ENCODE results near the gene ORAI3.

Gene ORAI3

DNA sequence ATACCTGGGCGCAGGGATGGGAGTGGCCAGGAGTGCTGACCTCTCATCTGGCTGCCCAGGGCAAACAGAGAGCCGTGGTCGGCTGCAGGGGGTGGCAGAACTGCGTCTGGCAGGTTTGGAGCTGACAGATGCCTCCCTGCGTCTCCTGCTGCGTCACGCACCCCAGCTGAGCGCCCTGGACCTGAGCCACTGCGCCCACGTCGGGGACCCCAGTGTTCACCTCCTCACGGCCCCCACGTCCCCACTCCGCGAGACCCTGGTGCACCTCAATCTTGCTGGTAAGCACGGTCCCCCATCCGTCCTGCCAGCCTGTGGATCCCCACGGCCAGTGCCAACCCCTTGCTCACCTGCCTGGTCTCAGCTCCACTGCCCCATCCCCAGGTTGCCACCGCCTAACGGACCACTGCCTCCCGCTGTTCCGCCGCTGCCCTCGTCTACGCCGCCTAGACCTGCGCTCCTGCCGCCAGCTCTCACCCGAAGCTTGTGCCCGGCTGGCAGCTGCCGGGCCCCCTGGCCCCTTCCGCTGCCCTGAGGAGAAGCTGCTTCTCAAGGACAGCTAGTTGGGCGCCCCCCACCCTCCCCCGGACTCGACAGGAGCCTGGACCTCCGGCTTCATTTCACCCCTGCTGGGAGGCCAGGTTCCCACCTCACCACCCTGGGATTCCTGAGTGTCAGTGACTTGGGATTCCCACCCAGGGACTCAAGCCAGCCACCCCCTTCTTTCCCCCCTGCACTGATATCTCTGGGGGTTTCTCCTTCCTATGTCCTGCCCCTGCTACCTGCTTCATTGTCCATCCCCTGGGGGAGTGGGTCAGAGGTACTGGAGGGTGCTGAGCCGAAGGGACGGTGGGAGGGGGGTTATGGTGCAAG, 2.0 kb upstream of the ORAI3 start:
- no peak for DNase-seq (ENCODE audit: low read depth in 1 of 2, low spot score in 1 of 2)

DNA sequence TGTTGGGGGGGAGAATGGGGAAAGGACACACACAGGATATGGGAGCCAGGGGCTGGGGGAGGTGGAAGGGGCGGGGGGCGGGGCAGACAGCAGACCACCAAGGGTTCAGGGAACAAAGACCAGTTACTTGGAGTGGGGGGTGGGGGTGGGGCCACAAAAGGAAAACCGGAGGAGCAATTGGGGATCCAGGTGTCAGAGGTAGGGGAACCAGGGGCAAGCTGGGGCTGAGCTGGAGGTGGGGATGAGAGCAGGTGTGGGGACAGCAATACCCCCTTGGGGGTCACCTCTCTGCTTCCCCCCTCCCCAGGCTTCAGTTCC, 1.4 kb upstream of the ORAI3 start:
- DNase-seq (ENCODE audit: low read depth in 1 of 2, low spot score in 1 of 2), result no peak

DNA sequence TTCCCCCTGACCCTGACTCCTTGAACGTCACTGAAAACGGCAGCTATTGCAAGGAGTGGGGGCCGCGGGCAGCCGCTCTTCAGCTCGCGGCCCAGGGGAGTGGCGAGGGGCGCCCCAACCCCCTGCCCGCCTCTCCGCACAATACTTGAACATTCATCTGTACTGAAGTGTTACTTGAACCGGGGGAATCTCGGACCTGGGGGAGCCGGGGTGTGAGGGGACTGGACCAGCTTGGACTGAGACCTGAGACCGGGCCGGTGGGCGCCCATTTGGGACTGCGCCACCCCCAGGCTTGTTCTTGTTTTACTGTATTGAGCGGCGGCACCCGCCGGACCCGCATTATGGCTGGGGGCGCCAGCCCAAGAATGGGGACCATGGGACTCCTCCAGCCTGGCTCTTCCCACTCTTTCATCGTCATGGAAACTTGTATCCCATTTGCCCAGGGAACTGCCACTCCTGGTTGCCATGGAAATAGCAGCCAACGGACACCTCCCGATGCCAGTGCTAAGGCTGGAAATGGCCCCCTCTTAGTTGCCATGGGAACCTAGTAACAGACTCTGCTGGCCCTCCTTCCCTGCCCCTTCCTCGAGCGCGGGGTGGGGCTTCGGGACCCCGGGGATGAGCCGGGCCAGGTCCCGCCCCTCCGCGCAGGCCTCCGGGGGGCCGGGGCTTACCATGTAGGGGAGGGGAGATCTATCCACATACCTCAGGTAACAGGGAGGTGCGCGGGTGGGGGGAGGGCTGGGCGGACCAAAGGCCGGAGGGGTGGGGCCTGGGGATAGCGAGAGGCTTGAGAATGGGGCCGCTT, 805 bp upstream of the ORAI3 start:
- no peak for DNase-seq (ENCODE audit: low read depth in 1 of 2, low spot score in 1 of 2)

DNA sequence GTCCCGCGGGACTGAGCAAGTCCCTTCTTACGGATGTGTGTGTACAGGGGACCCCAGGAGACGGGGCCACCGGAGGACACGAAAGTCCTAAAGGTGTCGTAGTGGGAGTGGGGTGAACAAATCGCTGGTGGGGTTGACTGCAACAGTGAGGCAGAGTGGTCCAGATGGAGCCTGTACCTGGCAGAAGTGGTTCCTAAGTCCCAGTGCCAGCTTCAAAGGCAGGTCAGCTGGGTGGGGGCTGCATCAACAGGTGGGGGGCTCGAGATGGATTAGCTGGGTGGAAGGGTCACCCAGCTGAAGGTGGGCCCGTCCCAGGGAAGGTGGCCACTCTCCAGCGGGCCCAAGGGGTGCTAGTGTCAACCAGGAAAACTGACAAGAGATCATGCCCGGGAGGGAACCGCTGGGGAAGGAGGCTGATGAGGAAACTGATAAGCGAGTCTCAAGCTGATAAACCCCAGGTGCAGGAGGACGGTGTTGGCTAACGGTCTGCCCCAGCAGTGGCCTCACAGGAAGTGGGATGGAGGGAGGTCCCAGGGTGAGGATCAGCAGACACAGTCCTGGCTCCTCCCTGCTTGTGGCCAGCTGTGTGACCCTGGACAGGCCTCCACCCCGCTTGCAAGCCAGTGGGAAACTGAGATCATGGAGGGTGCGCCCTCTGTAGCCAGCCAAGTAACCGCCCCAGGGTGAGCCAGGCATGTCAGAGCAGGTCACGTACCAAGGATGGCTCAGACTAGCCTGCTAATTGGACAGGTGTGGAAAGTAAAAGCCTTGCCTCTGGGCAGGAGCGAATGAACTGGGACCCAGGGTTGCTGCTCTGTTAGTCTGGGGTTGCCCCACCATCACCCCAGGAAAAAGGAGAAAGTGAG, 1.0 kb downstream of the ORAI3 start:
- DNase-seq (ENCODE audit: low read depth in 1 of 2, low spot score in 1 of 2), result no peak

DNA sequence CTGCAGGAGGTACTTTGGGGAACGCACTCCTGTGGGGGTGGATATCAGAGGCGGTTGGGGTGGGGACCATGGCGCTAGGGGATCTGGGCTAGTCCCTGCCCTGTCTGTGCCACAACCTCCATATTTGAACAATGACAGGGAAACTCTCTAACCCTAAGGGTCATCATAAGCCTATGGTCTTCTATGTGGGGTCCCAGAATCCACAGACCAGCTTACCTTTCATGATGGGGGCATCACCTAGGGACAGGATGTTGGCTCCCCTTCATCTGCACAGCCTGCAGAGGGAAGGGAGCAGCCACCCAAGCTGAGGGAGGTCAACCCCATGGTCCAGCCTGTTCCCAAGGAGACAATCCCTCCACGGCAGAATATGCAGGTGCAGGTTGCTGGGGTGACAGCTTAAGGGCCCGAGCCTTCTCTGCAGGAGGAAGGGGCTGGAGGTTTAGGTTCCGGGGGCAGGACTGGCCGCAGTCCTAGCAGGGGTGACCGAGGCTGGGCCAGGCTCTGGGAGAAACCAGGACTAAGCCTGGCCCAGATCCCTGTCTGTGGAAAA, 1.7 kb downstream of the ORAI3 start:
- DNase-seq (ENCODE audit: low read depth in 1 of 2, low spot score in 1 of 2), result no peak

DNA sequence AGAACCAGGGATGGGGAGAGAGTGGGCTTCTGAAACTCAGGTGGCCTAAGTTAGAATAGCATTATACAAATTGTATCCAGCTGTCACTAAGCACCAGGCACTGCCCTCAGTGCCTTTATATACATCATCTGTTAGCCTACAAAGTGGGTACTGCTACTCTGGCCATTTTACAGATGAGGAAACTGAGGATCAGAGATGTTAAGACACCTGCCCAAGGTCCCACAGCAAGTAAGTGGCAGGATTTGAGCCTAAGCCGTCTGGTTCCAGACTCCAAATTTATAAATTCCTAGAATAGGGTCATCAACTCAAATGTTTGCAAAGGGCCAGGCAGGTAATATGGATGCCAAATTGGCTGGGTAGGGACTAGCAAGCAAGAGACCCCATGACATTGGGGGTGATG, 2.3 kb downstream of the ORAI3 start:
- DNase-seq (ENCODE audit: low read depth in 1 of 2, low spot score in 1 of 2), result no peak

DNA sequence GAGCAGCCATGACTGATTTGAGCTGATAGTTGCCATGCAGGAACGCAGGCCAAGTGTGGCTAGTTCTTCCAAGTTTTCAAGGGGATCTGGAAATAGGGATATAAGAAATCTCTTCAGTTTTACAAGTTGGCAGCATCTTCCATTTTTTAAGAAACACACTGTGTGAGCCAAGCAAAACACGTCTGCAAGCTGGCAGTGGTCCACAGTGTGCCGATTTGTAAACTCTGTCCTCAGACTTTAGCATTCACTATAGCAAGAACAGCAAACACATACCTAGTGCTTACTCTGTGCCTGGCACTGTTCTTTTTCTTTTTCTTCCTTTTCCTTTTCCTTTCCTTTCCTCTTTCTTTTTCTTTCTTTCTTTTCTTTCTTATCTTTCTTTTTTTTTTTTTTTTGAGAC, 2.9 kb downstream of the ORAI3 start:
- DNase-seq (ENCODE audit: low read depth in 1 of 2, low spot score in 1 of 2), result no peak

DNA sequence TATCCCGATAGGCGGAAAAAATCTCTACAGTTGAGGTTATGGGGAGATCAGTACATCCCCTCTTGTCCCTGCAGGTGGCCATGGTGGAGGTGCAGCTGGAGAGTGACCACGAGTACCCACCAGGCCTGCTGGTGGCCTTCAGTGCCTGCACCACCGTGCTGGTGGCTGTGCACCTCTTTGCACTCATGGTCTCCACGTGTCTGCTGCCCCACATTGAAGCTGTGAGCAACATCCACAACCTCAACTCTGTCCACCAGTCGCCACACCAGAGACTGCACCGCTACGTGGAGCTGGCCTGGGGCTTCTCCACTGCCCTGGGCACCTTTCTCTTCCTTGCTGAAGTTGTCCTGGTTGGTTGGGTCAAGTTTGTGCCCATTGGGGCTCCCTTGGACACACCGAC, 4.2 kb downstream of the ORAI3 start:
- no peak for DNase-seq (ENCODE audit: low read depth in 1 of 2, low spot score in 1 of 2)

DNA sequence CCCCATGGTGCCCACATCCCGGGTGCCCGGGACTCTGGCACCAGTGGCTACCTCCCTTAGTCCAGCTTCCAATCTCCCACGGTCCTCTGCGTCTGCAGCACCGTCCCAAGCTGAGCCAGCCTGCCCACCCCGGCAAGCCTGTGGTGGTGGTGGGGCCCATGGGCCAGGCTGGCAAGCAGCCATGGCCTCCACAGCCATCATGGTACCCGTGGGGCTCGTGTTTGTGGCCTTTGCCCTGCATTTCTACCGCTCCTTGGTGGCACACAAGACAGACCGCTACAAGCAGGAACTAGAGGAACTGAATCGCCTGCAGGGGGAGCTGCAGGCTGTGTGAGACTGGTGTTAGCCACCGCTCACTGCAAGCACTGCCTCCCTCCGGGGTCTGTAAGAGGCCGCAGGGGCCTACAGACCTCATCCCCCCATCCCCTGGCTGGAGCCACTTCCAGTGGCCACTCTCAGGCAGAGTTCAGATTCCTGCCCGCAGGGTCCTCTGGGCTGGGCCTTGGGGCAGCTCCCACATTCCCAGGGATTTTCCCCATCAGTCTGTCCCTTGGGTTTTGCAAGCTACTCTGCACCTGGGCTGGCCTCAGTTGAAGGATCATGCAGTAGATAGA, 4.8 kb downstream of the ORAI3 start:
- peak; percentile 14 to 50 for DNase-seq (ENCODE audit: low read depth in 1 of 2, low spot score in 1 of 2)

DNA sequence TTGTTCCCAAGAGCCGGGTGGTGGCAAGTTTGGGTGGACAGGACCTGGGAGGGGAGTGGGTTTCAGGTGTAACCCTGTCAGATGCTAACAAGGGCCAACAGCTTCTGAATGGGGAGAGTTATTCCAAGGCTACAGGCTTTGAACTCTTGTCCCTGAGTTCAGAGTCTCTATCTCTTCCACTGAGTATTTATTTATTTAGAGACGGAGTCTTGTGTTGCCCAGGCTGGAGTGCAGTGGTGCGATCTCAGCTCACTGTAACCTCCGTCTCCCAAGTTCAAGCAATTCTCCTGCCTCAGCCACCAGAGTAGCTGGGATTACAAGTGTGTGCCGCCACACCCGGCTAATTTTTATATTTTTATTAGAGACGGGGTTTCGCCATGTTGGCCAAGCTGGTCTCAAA, 6.1 kb downstream of the ORAI3 start:
- DNase-seq (ENCODE audit: low read depth in 1 of 2, low spot score in 1 of 2), result no peak

DNA sequence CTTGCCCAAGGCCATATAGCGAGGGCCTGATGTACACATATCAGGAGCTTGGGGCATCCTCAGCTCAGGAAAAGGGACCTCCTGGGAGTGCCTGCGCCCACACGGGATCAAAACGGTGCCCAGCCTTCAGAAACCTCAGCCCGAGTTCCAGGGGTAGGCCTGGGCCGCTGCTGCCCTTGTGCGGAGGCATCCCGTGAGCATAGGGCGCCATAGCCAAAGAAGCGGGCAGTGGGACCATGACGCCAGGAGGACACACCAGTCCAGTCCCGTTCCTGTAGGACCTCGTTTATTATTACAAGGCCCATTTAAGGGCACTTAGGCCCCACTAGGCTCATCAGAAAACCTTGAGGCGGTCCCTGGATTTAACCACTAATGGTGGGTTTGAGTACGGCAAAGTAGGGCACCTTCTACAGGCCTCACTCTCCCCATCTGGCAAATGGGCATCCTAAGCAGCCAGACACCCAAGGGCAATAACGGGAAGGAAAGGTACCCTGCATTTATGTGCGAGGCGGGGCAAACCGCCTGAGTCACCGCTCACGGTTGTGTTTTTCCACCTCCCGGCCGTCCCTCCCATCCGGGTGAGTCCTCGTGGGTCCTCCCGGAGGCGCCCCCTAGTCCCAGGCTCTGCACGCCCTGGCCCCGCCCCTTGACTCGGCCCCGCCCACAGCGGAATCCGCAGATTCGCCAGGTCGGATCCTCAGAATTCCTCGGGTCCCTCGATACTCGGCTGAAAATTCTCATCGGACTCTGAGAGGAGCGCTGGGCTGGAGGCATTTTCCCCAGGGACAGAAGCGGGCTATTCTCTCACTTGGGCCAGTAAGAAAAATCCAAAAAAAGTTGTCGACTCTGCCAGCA, 8.0 kb downstream of the ORAI3 start:
- peak; percentile 79 to 88 for DNase-seq (ENCODE audit: low read depth in 1 of 2, low spot score in 1 of 2)

DNA sequence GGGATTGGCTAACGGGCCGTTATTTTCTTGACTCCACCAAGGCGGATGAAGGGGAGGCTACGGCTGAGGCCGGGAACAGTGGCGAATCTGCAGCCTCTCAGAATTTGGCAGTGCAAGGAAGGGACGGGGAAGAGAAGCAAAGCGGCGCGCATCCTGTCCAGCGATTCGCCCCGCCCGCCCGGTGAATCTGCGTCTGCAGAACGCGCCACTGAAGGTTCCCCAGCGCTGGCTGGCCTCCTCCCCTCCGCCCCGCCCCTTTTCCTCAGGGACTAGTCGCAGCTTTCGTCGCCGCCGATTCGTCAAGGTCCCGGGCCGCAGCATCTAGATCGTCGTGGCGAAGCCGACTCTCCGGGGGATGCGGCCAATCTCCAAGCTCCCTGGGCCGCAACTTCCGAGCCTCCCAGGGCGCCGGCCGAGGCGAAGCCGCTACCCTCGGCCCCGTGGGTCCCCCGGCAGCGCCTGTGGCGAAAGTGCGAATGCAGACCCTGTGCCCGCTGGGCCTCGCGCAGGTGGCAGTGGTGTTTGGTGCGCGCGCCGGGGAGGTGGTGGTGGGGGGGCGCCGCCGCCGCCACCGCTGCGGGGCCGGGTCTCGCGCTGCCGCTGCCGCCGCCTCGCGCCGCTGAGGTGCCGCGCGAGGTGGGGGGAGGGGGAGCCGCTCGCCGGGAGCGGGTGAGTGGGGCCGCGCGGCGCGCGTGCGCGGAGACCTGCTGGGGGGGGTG, 8.7 kb downstream of the ORAI3 start, which contains the start of gene SETD1A:
TSS of gene SETD1A (plus strand) at position 299 of the 719 bp plus-strand sequence. CDS start 978 bp downstream, outside the sequence.
- peak; percentile 93 for DNase-seq (ENCODE audit: low read depth in 1 of 2, low spot score in 1 of 2)

DNA sequence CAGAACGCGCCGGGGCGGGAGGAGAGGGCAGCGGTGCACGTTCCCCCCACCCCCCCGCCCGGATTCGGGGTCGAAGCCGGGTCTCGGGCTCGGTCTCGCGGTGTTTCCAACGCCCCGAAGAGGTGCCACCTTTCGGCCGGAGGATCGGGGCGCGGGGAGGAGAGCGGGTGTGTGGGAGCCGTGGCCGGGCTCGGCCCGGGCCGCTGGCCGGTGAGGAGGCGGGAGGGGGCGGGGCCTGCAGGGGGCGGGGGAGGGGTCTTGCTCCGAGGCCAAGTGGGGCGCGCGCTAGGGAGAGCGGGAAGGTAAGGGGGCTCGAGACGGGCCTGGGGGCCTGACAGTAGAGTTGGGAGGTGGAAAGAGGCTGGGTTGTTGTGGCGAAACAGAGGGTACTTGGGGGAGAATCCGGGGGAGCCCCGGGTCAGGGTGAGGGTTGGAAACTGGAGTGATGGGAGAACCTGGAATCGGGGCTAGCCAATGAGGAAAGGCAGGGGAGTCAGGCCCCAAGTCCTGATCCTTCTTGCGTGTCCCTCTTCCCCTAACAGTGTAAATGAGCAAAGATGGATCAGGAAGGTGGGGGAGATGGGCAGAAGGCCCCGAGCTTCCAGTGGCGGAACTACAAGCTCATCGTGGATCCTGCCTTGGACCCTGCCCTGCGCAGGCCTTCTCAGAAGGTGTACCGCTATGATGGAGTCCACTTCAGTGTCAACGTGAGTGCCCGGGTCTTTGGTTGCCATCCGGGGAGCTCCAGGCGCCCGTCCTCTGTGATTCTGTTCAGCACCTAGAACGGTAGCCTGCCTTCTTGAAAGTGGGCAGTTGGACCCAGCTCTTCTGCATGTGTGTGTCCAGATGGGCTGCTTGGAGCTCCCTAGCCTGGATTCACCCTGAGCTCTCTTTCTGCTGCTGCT, 9.6 kb downstream of the ORAI3 start:
- no peak for DNase-seq (ENCODE audit: low read depth in 1 of 2, low spot score in 1 of 2)

DNA sequence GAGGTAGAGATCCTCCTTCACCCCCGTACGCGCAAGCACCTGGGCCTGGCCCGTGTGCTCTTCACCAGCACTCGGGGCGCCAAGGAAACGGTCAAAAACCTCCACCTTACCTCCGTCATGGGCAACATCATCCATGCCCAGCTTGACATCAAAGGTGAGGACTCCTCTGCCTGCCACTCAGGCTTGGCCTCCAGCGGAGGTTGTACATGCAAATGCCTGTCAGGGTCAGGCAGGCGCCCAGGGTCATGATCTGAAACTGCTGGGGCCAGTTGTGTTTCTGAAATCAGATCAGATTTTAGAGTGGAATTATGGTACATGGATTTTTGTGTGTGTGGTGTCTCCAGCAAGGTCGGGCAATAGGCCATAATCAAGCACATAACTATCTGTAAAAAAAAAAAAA, 12.5 kb downstream of the ORAI3 start:
- no peak for DNase-seq (ENCODE audit: low read depth in 1 of 2, low spot score in 1 of 2)

DNA sequence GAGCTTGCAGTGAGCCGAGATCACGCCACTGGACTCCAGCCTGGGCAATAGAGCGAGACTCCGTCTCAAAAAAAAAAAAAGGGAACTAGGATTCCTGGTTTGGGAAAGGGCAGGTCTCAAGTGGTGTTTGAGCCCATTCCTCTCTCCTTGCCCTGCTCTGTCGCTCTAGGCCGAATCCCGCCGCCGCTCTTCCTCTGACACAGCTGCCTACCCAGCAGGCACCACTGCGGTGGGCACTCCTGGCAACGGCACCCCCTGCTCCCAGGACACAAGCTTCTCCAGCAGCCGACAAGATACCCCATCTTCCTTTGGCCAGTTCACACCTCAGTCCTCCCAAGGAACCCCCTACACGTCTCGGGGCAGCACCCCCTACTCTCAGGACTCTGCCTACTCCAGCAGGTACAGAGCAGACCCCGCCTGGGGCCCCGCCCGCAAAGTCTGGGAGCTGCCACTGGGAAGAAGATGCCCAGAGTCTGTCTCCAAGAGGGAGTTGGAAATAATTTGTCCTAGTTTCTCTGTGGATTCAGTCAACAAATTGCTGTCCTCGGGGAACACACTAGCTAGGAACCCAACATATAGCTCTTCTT, 15.2 kb downstream of the ORAI3 start:
- DNase-seq (ENCODE audit: low read depth in 1 of 2, low spot score in 1 of 2), result no peak

DNA sequence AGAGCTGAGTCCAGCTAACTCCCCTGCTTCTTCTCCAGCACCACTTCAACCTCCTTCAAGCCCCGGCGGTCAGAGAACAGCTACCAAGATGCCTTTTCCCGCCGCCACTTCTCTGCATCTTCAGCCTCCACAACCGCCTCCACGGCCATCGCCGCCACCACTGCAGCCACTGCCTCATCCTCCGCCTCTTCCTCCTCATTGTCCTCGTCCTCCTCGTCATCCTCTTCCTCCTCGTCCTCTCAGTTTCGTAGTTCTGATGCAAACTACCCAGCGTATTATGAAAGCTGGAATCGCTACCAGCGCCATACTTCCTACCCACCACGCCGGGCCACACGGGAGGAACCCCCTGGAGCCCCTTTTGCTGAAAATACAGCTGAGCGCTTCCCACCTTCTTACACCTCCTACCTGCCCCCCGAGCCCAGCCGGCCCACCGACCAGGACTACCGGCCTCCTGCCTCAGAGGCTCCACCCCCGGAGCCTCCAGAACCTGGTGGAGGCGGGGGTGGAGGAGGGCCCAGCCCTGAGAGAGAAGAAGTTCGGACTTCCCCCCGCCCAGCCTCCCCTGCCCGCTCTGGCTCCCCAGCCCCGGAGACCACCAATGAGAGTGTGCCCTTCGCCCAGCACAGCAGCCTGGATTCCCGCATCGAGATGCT, 15.8 kb downstream of the ORAI3 start:
- DNase-seq (ENCODE audit: low read depth in 1 of 2, low spot score in 1 of 2), result no peak

DNA sequence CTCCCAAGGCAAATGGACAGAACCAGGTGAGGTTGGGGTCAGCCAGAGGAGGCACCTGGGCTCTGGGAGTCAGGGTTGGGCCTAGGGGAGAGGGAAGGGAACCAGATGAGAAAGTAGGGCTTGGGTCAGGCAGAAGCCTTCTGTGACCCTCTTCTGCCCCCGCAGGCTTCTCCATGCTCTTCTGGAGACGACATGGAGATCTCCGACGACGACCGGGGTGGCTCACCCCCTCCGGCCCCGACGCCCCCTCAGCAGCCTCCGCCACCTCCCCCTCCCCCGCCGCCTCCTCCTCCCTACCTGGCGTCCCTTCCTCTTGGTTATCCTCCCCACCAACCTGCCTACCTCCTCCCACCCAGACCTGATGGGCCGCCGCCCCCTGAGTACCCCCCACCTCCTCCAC, 16.6 kb downstream of the ORAI3 start:
- no peak for DNase-seq (ENCODE audit: low read depth in 1 of 2, low spot score in 1 of 2)

Data from stimulated activated CD4-positive, alpha-beta T cell treated with anti-CD3 and anti-CD28 coated beads, Interleukin-15, amount 100 ng/mL, for 1 hour (primary cell).